GM12874 (cell line): ENCODE data around the gene SH3RF3.

ENCODE experiments used
- CTCF ChIP-seq: IDR thresholded peaks from 2 replicates; pipeline ENCODE4 v1.5.1; 2011; ENCODE audit warnings: low read depth, mild to moderate bottlenecking, control low read depth, low read length, moderate library complexity; ENCODE audit not compliant: insufficient read depth

Gene SH3RF3

GRCh38 chr2:109454765-109455394, 325.9 kb downstream of the SH3RF3 start:
- no peak for TF ChIP-seq CTCF

GRCh38 chr2:109455731-109456691, 327.0 kb downstream of the SH3RF3 start:
- no peak for TF ChIP-seq CTCF

GRCh38 chr2:109456776-109457175, 327.8 kb downstream of the SH3RF3 start:
- TF ChIP-seq CTCF, result no peak

- TF ChIP-seq CTCF, result no peak
Observed at GRCh38 chr2:109457366-109457765, 328.4 kb downstream of the SH3RF3 start.

- TF ChIP-seq CTCF, result peak; percentile 24; the same call in 1 of the 2 replicates
Observed at GRCh38 chr2:109457794-109458193, 328.8 kb downstream of the SH3RF3 start.

- no peak for TF ChIP-seq CTCF
Observed at GRCh38 chr2:109458512-109458911, 329.5 kb downstream of the SH3RF3 start.

- TF ChIP-seq CTCF, result no peak
Observed at GRCh38 chr2:109459485-109459884, 330.5 kb downstream of the SH3RF3 start.
